ELF-1 (cell line): ENCODE data around the gene PHAF1.

ENCODE experiments used
- DNase-seq: peaks from one replicate; pipeline ENCODE4 v3.0.0-alpha.2; 2016; ENCODE audit warnings: low read depth, low spot score

Gene PHAF1

GRCh38 chr16:67163164-67163998 lies 53.6 kb downstream of the PHAF1 start:
- DNase-seq = peak; percentile 77

DNA sequence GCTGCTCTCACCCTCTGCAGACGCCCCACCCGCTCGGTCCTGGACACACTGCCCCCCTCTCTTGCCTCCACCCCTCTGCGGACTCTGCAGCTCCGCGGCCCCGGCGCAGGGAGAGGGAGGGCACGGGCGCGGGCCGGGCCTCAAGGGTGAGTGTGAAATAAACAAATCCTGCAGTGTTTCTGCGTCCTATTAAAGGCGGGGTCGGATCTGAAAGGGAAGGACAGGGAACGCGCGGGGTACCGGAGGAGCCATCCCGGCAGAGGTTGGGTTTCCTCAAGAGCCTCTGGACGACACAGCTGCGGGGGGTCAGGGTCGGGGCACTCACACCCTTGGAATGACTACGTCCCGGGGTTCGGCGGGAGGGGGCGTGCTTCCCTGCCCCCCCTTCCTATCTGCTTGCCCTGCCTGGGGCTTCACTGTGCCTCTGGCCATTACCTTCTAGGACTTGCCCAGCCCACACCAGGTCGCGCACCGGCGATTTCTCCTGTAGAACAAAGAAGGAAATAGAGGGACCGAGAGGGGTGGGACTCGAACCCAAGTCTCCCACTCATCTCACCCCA lies 54.3 kb downstream of the PHAF1 start:
- no peak for DNase-seq

GRCh38 chr16:67164599-67165061 lies 54.9 kb downstream of the PHAF1 start, which contains the start of gene HSF4:
Gene HSF4 (plus strand): TSS chr16:67164745. CDS start chr16:67164812, 67 bp downstream.
- no peak for DNase-seq

- peak; percentile 42 for DNase-seq
Measured at GRCh38 chr16:67165121-67166078, 55.7 kb downstream of the PHAF1 start.

DNA sequence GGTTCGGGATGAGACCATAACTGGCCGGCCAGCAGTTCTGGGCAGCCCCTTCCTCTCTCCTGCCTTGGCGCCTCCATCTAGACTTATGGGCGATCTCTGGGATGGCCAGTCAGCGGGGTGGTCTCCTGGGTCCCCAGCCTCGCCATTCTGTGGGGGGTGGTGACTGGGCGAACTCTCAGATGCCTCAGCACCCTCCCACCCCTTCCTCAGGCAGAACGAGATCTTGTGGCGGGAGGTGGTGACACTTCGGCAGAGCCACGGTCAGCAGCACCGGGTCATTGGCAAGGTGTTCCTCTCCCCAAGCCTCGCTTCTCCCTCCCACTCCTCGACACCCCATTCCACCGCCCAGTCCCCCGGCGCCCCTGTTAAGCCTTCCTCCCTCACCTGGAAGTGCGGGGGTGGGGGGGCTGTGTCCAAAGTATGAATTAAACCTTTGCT lies 56.4 kb downstream of the PHAF1 start:
- DNase-seq = no peak

DNA sequence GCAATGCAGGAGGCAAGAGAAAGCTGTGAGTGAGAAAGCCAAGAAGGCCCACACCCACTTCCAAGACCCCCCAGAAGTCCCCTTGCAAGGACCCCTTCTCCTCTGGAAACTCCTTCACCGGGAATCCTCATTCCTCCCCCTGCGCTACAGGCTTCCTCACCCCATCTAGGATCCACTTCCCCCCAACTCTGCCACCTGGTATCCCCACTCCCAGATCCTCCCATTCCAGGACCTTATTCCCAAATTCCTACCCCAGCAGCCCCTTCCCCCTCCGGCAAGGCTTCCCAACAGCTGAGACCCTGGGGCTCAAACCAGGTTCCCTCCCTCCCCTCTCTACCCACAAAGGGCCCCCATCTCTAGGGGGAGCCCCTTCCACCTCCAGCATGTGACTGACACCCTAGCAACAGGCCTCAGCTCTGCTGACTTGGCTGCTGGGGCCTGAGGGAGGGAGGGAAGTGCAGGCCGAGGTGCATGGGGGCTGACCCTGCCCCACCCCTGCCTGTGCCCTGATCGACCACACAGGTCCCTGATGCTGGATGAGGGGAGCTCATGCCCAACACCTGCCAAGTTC lies 56.9 kb downstream of the PHAF1 start:
- no peak for DNase-seq

DNA sequence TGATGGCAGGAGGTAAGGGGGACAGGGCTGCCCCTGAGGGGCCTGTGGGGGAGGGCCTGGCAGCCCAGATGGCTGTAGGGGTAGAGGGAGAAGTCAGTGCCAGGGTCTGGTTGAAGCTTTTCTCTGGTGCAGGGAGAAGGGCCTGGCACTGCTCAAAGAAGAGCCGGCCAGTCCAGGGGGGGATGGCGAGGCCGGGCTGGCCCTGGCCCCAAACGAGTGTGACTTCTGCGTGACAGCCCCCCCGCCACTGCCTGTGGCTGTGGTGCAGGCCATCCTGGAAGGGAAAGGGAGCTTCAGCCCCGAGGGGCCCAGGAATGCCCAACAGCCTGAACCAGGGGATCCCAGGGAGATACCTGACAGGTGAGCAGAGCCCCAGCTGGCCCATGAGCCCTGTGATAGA lies 57.8 kb downstream of the PHAF1 start:
- DNase-seq = no peak

DNA sequence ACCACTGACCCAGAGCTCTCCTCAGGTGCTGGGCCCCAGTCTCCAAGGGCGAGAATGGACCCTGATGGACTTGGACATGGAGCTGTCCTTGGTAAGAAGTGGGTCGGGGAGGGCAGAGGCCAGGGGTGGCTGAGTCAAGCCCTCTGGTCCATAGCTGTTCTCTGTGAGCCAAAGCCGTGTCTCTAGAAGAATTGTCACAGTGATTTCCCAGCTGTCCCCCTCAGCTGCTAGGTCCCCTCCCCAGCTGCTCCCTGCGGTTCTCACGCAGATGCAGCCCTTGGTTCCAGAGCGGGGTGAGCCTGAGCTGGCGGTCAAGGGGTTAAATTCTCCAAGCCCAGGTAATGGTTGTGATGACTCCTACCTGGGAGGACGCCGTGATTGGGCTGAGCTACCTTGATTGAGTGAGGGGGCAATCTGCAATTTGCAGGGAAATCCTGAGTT lies 59.3 kb downstream of the PHAF1 start:
- no peak for DNase-seq

DNA sequence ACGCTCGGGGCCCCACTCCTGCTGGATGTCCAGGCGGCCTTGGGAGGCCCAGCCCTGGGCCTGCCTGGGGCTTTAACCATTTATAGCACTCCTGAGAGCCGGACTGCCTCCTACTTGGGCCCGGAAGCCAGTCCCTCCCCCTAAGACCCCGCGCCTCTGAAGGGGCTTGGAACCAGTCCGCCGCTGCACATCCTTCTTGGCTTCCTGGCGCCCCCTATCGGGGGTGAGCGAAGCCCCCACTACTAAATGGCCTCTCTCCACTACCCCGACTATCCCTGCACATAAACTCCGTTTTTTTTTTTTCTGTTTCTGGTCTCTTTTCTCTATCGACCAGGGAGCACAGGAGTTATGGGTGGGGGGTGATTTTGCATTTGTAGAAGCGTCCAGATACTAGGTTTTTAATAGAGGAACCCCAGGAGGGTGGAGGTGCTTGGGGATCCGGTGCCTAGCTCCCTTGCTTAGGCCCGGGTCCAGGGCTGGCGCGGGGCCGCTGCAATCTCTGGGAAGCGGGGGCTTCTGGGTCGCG lies 60.0 kb downstream of the PHAF1 start:
- DNase-seq = peak; percentile 88

GRCh38 chr16:67170168-67170948 lies 60.6 kb downstream of the PHAF1 start, which contains the start of gene NOL3:
Gene NOL3 (plus strand): TSS chr16:67170538.
- peak; percentile 90 for DNase-seq

GRCh38 chr16:67170949-67171649 lies 61.4 kb downstream of the PHAF1 start:
- DNase-seq = no peak

GRCh38 chr16:67173323-67173722 lies 63.6 kb downstream of the PHAF1 start:
- DNase-seq = no peak

DNA sequence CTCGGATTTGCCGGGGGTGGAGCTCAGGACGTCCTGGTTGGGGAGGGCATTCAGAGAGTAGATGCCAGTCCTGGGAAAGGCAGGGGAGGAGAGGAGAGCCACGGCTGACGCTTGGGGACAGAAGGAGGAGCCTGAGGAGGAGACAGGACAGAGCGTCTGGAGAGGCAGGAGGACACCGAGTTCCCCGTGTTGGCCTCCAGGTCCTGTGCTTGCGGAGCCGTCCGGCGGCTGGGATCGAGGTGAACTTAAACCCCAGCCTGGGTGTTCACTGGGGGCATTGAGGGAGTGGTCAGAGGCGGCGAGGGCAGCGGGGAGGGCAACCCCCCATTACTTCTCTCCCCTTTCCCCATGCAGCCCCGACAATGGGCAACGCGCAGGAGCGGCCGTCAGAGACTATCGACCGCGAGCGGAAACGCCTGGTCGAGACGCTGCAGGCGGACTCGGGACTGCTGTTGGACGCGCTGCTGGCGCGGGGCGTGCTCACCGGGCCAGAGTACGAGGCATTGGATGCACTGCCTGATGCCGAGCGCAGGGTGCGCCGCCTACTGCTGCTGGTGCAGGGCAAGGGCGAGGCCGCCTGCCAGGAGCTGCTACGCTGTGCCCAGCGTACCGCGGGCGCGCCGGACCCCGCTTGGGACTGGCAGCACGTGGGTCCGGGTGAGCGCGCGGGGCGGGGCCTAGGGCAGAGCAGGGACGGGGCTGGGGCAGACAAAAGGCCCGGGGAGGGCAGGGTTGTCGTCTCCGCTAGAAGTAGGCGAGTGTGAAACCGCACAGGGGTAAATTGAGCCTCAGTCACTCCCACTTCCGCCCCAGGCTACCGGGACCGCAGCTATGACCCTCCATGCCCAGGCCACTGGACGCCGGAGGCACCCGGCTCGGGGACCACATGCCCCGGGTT lies 64.3 kb downstream of the PHAF1 start:
- peak; percentile 80 for DNase-seq

- no peak for DNase-seq
Measured at GRCh38 chr16:67174706-67175231, 65.0 kb downstream of the PHAF1 start.

- DNase-seq = no peak
Measured at GRCh38 chr16:67176662-67177061, 66.9 kb downstream of the PHAF1 start.

- peak; percentile 87 for DNase-seq
Measured at GRCh38 chr16:67177743-67178699, 68.3 kb downstream of the PHAF1 start.

- no peak for DNase-seq
Measured at GRCh38 chr16:67179421-67180080, 69.8 kb downstream of the PHAF1 start.
